ENCODE results near the gene HOXB4. TPM values are rescaled to one million over a fixed set of nuclear protein-coding genes. Genes with fewer than 3 reads are reported as not detected.
A peak's percentile ranks its signal among the peaks of the same experiment; 100 is the strongest.

Gene HOXB4
- total RNA-seq, 1 donor from 2014 or later = not detected

DNA sequence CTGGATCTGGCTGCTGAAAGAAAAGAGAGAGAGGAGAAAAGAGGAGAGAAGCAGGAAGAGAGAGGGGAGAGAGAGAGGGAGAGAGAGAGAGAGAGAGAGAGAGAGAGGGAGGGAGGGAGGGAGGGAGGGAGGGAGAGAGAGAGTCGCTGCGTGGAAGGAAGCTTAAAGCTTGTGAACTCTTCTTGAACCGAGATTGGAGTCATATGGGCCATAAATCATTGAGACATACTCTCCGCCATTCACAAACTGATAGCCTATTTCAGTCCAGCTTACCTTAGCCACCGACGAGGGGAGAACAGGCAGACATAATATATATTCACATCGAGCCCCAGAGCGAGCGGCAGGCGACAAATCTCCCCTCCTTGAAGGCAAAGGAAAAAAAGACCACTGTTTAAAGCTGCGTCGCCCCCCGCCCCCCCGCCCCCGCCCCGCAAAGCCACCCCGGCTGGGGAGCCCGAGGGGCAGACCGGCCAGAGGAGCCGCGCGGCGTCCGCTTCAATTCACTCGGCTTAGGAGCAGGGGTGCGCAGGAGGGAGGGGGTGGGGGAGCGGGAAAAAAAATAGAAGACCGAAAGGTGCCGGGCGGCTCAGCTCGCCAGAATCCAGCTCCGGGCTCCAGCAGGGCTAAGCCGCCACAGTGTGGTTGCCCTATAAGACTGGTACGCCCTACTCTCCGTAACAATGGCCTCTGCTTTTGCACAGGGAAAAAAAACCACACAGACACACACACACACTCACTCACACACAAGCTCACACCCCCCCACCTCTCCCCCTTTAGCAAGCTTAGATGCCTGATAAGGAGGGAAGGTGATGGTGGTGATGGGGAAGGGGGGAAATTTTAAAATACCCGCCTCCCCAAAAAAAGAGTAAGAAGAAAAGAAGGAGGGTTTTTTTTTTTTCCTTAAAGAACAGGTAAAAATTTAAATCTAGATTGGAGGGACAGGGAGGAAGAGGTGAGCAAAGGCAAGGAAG lies 22.6 kb downstream of the HOXB4 start:
- Mint-ChIP-seq H3K27me3 (ENCODE audit: low read depth) (peaks cover 86% of the 10 kb centered on the region), H3K36me3 (ENCODE audit: low read depth) (no peaks in the 10 kb centered on the region), H3K9me3 (ENCODE audit: low read depth) (no peaks in the 10 kb centered on the region), H3K27ac (ENCODE audit: unreplicated experiment) (no peak overlapping the region), H3K4me1 (ENCODE audit: low read depth) (peaks cover 10% of the 10 kb centered on the region), H3K4me3 (ENCODE audit: unreplicated experiment) (no peak overlapping the region)
- DNase-seq (ENCODE audit: low spot score) = no peak
- TF ChIP-seq, protein P1, sequence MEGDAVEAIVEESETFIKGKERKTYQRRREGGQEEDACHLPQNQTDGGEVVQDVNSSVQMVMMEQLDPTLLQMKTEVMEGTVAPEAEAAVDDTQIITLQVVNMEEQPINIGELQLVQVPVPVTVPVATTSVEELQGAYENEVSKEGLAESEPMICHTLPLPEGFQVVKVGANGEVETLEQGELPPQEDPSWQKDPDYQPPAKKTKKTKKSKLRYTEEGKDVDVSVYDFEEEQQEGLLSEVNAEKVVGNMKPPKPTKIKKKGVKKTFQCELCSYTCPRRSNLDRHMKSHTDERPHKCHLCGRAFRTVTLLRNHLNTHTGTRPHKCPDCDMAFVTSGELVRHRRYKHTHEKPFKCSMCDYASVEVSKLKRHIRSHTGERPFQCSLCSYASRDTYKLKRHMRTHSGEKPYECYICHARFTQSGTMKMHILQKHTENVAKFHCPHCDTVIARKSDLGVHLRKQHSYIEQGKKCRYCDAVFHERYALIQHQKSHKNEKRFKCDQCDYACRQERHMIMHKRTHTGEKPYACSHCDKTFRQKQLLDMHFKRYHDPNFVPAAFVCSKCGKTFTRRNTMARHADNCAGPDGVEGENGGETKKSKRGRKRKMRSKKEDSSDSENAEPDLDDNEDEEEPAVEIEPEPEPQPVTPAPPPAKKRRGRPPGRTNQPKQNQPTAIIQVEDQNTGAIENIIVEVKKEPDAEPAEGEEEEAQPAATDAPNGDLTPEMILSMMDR (IDR thresholded peaks at IDR 0.05) = no peak

DNA sequence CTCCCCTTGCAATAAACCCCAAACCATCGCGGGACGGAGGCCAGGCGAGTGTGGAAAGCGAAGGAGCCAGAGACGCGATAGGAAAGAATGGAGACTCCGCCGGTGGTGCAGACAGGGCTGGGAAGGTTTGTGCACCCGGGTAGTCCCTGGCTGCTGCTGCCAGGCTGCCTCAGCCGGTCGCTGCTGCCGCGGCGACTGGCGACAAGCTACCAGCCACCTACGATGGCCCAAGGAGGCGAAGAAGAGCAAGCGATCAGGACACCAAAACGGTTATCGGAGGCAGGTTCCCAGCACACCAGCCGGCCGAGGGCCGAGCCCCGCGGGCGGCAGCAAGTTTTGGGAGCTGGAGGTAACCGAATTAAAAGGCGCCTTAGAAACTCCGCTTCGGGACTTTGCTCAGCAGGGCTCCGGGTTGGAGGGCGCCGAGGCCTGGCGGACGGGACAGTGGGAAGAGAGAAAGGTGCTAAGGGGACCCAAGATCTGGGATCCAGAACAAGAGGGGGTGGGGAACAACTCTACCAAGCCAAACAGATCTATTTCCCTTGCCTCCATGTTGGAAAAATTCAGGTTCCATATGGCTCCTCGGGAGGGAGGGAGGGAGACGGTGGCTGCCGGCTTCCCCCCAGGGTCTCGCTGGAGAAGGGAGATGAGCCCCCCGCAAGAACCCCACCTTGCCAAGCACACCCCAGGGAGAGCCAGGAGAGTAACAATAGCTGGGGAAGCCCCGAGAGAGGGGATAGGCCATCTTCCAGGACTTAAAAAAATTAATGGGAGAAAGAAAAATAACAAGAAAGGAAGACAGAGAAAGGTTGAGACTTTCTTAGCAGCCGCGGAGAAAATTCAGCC lies 23.5 kb downstream of the HOXB4 start:
- Mint-ChIP-seq H3K36me3 (ENCODE audit: low read depth) (no peaks in the 10 kb centered on the region), H3K4me3 (ENCODE audit: unreplicated experiment) (peak overlapping the region; percentile 47), H3K9me3 (ENCODE audit: low read depth) (no peaks in the 10 kb centered on the region), H3K27me3 (ENCODE audit: low read depth) (peaks cover 84% of the 10 kb centered on the region), H3K27ac (ENCODE audit: unreplicated experiment) (no peak overlapping the region), H3K4me1 (ENCODE audit: low read depth) (peaks cover 10% of the 10 kb centered on the region)
- TF ChIP-seq, protein P1 (IDR thresholded peaks at IDR 0.05) = no peak
- DNase-seq (ENCODE audit: low spot score) = no peak

DNA sequence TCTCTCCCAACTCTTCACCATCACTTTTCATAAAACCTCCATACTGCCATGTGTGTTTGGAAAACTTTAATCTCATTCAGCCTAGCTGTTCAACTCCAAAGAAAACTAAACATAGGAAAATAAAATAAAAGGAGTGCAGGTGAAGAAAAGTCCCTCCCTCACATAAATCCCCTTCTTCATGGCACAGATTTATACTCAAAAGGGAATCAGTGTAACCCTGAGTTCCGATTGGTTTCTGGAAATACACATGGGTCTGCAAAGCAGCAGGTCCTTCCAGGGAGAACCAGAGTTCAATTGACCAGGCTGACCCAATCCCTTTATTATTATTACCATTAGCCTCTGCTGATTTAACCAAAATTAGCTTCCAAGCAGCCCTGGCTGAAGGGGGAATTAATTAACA lies 24.3 kb downstream of the HOXB4 start:
- no peak for DNase-seq (ENCODE audit: low spot score)
- Mint-ChIP-seq H3K36me3 (ENCODE audit: low read depth) (no peaks in the 10 kb centered on the region), H3K27ac (ENCODE audit: unreplicated experiment) (no peak overlapping the region), H3K4me3 (ENCODE audit: unreplicated experiment) (no peak overlapping the region), H3K27me3 (ENCODE audit: low read depth) (peaks cover 80% of the 10 kb centered on the region), H3K4me1 (ENCODE audit: low read depth) (peaks cover 10% of the 10 kb centered on the region), H3K9me3 (ENCODE audit: low read depth) (no peaks in the 10 kb centered on the region)
- TF ChIP-seq, protein P1 (IDR thresholded peaks at IDR 0.05) = no peak

DNA sequence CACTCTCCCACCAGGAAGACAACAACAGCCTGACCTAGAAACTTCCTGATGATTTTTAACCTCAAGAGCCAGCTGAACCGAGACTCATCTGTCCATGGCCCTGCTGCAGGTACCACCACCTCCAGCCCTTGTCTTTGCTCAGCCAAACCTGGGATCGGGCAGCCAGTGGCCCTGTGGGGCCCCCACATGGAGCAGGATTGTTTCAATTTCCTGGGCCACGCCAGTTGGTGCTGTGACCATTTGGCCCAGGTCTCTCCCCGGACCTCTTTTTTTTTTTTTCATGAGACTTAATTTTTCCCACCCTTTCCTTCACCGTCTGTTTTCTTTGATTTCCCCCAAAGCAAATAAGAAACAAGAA lies 25.0 kb downstream of the HOXB4 start:
- Mint-ChIP-seq H3K9me3 (ENCODE audit: low read depth) (no peaks in the 10 kb centered on the region), H3K4me3 (ENCODE audit: unreplicated experiment) (no peak overlapping the region), H3K27ac (ENCODE audit: unreplicated experiment) (no peak overlapping the region), H3K27me3 (ENCODE audit: low read depth) (peaks cover 77% of the 10 kb centered on the region), H3K4me1 (ENCODE audit: low read depth) (peaks cover 10% of the 10 kb centered on the region), H3K36me3 (ENCODE audit: low read depth) (no peaks in the 10 kb centered on the region)
- DNase-seq (ENCODE audit: low spot score) = no peak
- TF ChIP-seq, protein P1 (IDR thresholded peaks at IDR 0.05) = no peak

All from chondrocyte (in vitro differentiated cells).